Trophoblast cell (in vitro differentiated cells and primary cell): ENCODE measurements around the gene WNK4.

ENCODE experiments used
- DNase-seq, 2 donors: peaks; one replicate each; pipeline ENCODE4 v3.0.0-alpha.2; 2016
- H2AFZ ChIP-seq: 2 replicates; pipeline ENCODE4 v1.6.1; 2013; ENCODE audit warnings: low read length, moderate library complexity, mild to moderate bottlenecking; ENCODE audit not compliant: insufficient read depth, poor library complexity
- H2AK5ac ChIP-seq: 2 replicates; pipeline ENCODE4 v1.6.1; 2013; ENCODE audit warnings: mild to moderate bottlenecking, low read length
- H2BK120ac ChIP-seq: 2 replicates; pipeline ENCODE4 v1.6.1; 2013; ENCODE audit warnings: low read length, mild to moderate bottlenecking, moderate library complexity; ENCODE audit not compliant: insufficient read depth, poor library complexity
- H2BK12ac ChIP-seq: 2 replicates; pipeline ENCODE4 v1.6.1; 2013; ENCODE audit warnings: mild to moderate bottlenecking, low read length, moderate library complexity
- H2BK5ac ChIP-seq: 2 replicates; pipeline ENCODE4 v1.6.1; 2013; ENCODE audit warnings: low read length, low read depth, moderate library complexity, mild to moderate bottlenecking; ENCODE audit not compliant: poor library complexity
- H3K14ac ChIP-seq: 2 replicates; pipeline ENCODE4 v1.6.1; 2013; ENCODE audit warnings: mild to moderate bottlenecking, low read length
- H3K18ac ChIP-seq: 2 replicates; pipeline ENCODE4 v1.6.1; 2013; ENCODE audit warnings: mild to moderate bottlenecking, low read length
- H3K23ac ChIP-seq: 2 replicates; pipeline ENCODE4 v1.6.1; 2013; ENCODE audit warnings: low read length
- H3K27ac ChIP-seq: 2 replicates; pipeline ENCODE4 v1.5.1; 2013; ENCODE audit warnings: low read depth, mild to moderate bottlenecking, inconsistent platforms, low read length, moderate library complexity
- H3K27me3 ChIP-seq: 2 replicates; pipeline ENCODE4 v1.6.1; 2013; ENCODE audit warnings: inconsistent platforms, mild to moderate bottlenecking, low read length, moderate library complexity; ENCODE audit not compliant: insufficient read depth
- H3K36me3 ChIP-seq, 2 experiments: 1 replicate in 1 of 2; 2 replicates in 1 of 2; pipeline ENCODE4 v1.6.1; 2013; ENCODE audit warnings: low read length in 2 of 2, mild to moderate bottlenecking in 2 of 2, moderate library complexity in 1 of 2; ENCODE audit not compliant: insufficient read depth in 2 of 2, control insufficient read depth in 1 of 2
- H3K4ac ChIP-seq: 2 replicates; pipeline ENCODE4 v1.6.1; 2013; ENCODE audit warnings: low read depth, mild to moderate bottlenecking, low read length, moderate library complexity
- H3K4me1 ChIP-seq, 2 experiments: 1 replicate in 1 of 2; 2 replicates in 1 of 2; pipeline ENCODE4 v1.6.1; 2013; ENCODE audit warnings: low read length in 2 of 2, mild to moderate bottlenecking in 2 of 2, moderate library complexity in 1 of 2; ENCODE audit not compliant: insufficient read depth in 2 of 2, control insufficient read depth in 1 of 2
- H3K4me2 ChIP-seq: 2 replicates; pipeline ENCODE4 v1.6.1; 2013; ENCODE audit warnings: inconsistent platforms, mild to moderate bottlenecking, low read length, moderate library complexity
- H3K4me3 ChIP-seq: 2 replicates; pipeline ENCODE4 v1.5.1; 2013; ENCODE audit warnings: mild to moderate bottlenecking, low read depth, low read length, inconsistent platforms
- H3K79me1 ChIP-seq: one replicate; pipeline ENCODE4 v1.6.1; 2013; ENCODE audit warnings: low read length
- H3K79me2 ChIP-seq: 2 replicates; pipeline ENCODE4 v1.6.1; 2013; ENCODE audit warnings: low read length, mild to moderate bottlenecking; ENCODE audit not compliant: control insufficient read depth, insufficient read depth, poor library complexity
- H3K9ac ChIP-seq: 2 replicates; pipeline ENCODE4 v1.6.1; 2013; ENCODE audit warnings: mild to moderate bottlenecking, low read length
- H3K9me3 ChIP-seq: 2 replicates; pipeline ENCODE4 v1.6.1; 2013; ENCODE audit warnings: low read depth, mild to moderate bottlenecking, control low read depth, inconsistent platforms, low read length; ENCODE audit not compliant: insufficient read depth
- H4K12ac ChIP-seq: 2 replicates; pipeline ENCODE4 v1.6.1; 2013; ENCODE audit warnings: low read depth, mild to moderate bottlenecking, low read length, moderate library complexity
- H4K8ac ChIP-seq: 2 replicates; pipeline ENCODE4 v1.6.1; 2013; ENCODE audit warnings: low read depth, mild to moderate bottlenecking, low read length, moderate library complexity
- H4K91ac ChIP-seq: one replicate; pipeline ENCODE4 v1.6.1; 2013; ENCODE audit warnings: low read depth, mild to moderate bottlenecking, low read length, moderate library complexity
- WGBS: extraction: QIAGEN DNeasy Blood & Tissue Kit; methylation state at CpG from one replicate; pipeline ENCODE4 v1.1.7; 2013; ENCODE audit warnings: missing lambda C conversion rate; ENCODE audit not compliant: insufficient read length, insufficient coverage; ENCODE audit errors: extremely low coverage; 5-methylcytosine and 5-hydroxymethylcytosine counted together

The WNK4 gene

DNA sequence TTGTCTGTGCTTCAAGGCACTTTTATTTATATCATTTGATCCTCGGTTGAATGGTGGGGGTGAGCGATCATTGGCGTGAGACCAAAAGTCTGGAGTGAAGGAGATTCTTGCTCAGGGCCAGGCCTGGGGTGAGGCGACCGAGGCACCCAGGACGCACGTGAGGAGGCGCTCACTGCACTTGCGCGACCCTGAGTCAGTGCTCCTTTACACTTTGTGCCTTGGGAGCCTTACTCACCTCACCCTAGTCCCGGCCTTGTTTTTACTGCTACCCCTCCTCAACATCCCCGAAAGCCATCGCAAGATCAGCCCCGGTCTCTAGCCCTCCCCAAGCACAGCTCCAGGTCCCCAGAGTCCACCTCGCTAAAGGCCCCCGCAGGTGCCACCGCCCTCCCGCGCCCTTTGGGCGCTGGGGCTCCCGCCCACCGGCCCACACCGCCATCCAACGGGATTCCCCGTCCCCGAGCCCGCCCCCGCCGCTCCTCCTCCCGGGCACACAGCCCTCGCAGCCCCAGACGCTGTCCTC lies 36.1 kb upstream of the WNK4 start:
- Histone ChIP-seq H4K12ac (peak overlapping the region; percentile 15), H2BK5ac (no peak overlapping the region), H3K9ac (peak overlapping the region; percentile 74), H3K9me3 (peaks cover 2% of the 10 kb centered on the region), H3K14ac (peak overlapping the region; percentile 50), H2BK12ac (no peak overlapping the region), H3K18ac (peak overlapping the region; percentile 12), H4K8ac (peak overlapping the region; percentile 81), H3K27me3 (no peaks in the 10 kb centered on the region), H3K36me3 (no peaks in the 10 kb centered on the region), H3K27ac (peak overlapping the region; percentile 73), H3K4me1 (peaks cover 0 to 5% of the 10 kb centered on the region in 2 experiments), H3K4me2 (peak overlapping the region; percentile 94), H3K79me1 (peaks cover 10% of the 10 kb centered on the region), H3K79me2 (peaks cover 1% of the 10 kb centered on the region), H3K4me3 (peak overlapping the region; percentile 79), H2AK5ac (no peak overlapping the region), H4K91ac (peak overlapping the region; percentile 69), H2AFZ (peak overlapping the region; percentile 74), H3K4ac (peak overlapping the region; percentile 18), H2BK120ac (peak overlapping the region; percentile 4), H3K23ac (no peak overlapping the region)
- no CpG with 5 or more reads among the region's 32 CpGs for WGBS
- peak; percentile 62 to 66 for DNase-seq

GRCh38 chr17:42744806-42745617 lies 35.4 kb upstream of the WNK4 start, which contains the start of gene EZH1:
EZH1 (minus strand) TSS chr17:42745040; CDS start chr17:42728941, 16,099 bp downstream.
- Histone ChIP-seq H3K27me3 (no peaks in the 10 kb centered on the region), H3K14ac (peak within 1 kb of the TSS; percentile 50), H2AK5ac (no peak within 1 kb of the TSS), H2AFZ (peak within 1 kb of the TSS; percentile 74), H4K91ac (peak within 1 kb of the TSS; percentile 69), H3K4ac (peak within 1 kb of the TSS; percentile 50), H3K79me1 (peaks cover 10% of the 10 kb centered on the region), H2BK12ac (no peak within 1 kb of the TSS), H3K9me3 (peaks cover 2% of the 10 kb centered on the region), H4K12ac (peak within 1 kb of the TSS; percentile 79), H4K8ac (peak within 1 kb of the TSS; percentile 81), H3K79me2 (peaks cover 1% of the 10 kb centered on the region), H3K27ac (peak within 1 kb of the TSS; percentile 73), H3K4me3 (peak within 1 kb of the TSS; percentile 79), H3K9ac (peak within 1 kb of the TSS; percentile 74), H3K18ac (peak within 1 kb of the TSS; percentile 12), H3K4me1 (peaks cover 0 to 5% of the 10 kb centered on the region in 2 experiments), H3K4me2 (peak within 1 kb of the TSS; percentile 94), H2BK120ac (peak within 1 kb of the TSS; percentile 4), H3K23ac (no peak within 1 kb of the TSS), H2BK5ac (no peak within 1 kb of the TSS), H3K36me3 (no peaks in the 10 kb centered on the region)
- DNase-seq: peak; percentile 94 to 97
- WGBS: no CpG with 5 or more reads among the region's 50 CpGs

GRCh38 chr17:42748202-42748907 lies 32.1 kb upstream of the WNK4 start:
- Histone ChIP-seq H2BK12ac (no peak overlapping the region), H3K4me2 (no peak overlapping the region), H3K23ac (no peak overlapping the region), H2AFZ (no peak overlapping the region), H3K9me3 (peaks cover 2% of the 10 kb centered on the region), H3K18ac (no peak overlapping the region), H3K4me1 (peaks cover 0 to 5% of the 10 kb centered on the region in 2 experiments), H3K9ac (no peak overlapping the region), H4K8ac (no peak overlapping the region), H4K12ac (no peak overlapping the region), H3K27ac (no peak overlapping the region), H3K79me1 (peaks cover 10% of the 10 kb centered on the region), H2BK120ac (no peak overlapping the region), H3K36me3 (no peaks in the 10 kb centered on the region), H4K91ac (no peak overlapping the region), H2AK5ac (no peak overlapping the region), H3K14ac (no peak overlapping the region), H2BK5ac (no peak overlapping the region), H3K4ac (no peak overlapping the region), H3K79me2 (peaks cover 1% of the 10 kb centered on the region), H3K4me3 (no peak overlapping the region), H3K27me3 (no peaks in the 10 kb centered on the region)
- DNase-seq: no peak
- no CpG with 5 or more reads among the region's 7 CpGs for WGBS

GRCh38 chr17:42748908-42749798 lies 31.3 kb upstream of the WNK4 start:
- H2BK5ac ChIP-seq: no peak overlapping the region
- no peak overlapping the region for H3K27ac ChIP-seq
- H3K4me3 ChIP-seq: no peak overlapping the region
- no peak overlapping the region for H4K91ac ChIP-seq
- no peak overlapping the region for H4K8ac ChIP-seq
- no peak overlapping the region for H3K14ac ChIP-seq
- H3K9me3 ChIP-seq: peaks cover 2% of the 10 kb centered on the region
- H2BK12ac ChIP-seq: no peak overlapping the region
- H3K4me1 ChIP-seq: peaks cover 0 to 3% of the 10 kb centered on the region in 2 experiments
- H3K23ac ChIP-seq: no peak overlapping the region
- H3K79me1 ChIP-seq: peaks cover 8% of the 10 kb centered on the region
- H3K4ac ChIP-seq: no peak overlapping the region
- WGBS: no CpG with 5 or more reads among the region's 11 CpGs
- no peak overlapping the region for H3K9ac ChIP-seq
- no peak overlapping the region for H4K12ac ChIP-seq
- no peak overlapping the region for H3K18ac ChIP-seq
- no peak overlapping the region for H3K4me2 ChIP-seq
- no peaks in the 10 kb centered on the region for H3K36me3 ChIP-seq
- H2AK5ac ChIP-seq: no peak overlapping the region
- no peaks in the 10 kb centered on the region for H3K27me3 ChIP-seq
- H2AFZ ChIP-seq: no peak overlapping the region
- H2BK120ac ChIP-seq: no peak overlapping the region
- peaks cover 1% of the 10 kb centered on the region for H3K79me2 ChIP-seq
- no peak for DNase-seq
